Measurements from ENCODE around the gene FFAR2.
"Not testable (repeated sequence)": the region's sequence is repeated elsewhere in the genome, so short reads cannot be mapped to it uniquely, and the experiment has no call there.

The FFAR2 gene

GRCh38 chr19:35455616-35456201 lies 7.7 kb downstream of the FFAR2 start:
- no peak for DNase-seq (ENCODE audit: low spot score)

GRCh38 chr19:35457173-35457572 lies 9.1 kb downstream of the FFAR2 start:
- no peak for DNase-seq (ENCODE audit: low spot score)

- no peak for DNase-seq (ENCODE audit: low spot score)
Observed at GRCh38 chr19:35458192-35458591, 10.1 kb downstream of the FFAR2 start.

- no peak for DNase-seq (ENCODE audit: low spot score)
Observed at GRCh38 chr19:35458731-35459391, 10.8 kb downstream of the FFAR2 start.

- DNase-seq (ENCODE audit: low spot score), result no peak
Observed at GRCh38 chr19:35459414-35460082, 11.5 kb downstream of the FFAR2 start.

GRCh38 chr19:35460608-35461007 lies 12.6 kb downstream of the FFAR2 start:
- no peak for DNase-seq (ENCODE audit: low spot score)

GRCh38 chr19:35461060-35461459 lies 13.0 kb downstream of the FFAR2 start:
- no peak for DNase-seq (ENCODE audit: low spot score)

GRCh38 chr19:35461788-35462187 lies 13.7 kb downstream of the FFAR2 start:
- DNase-seq (ENCODE audit: low spot score), result not testable (repeated sequence)

GRCh38 chr19:35462476-35462953 lies 14.5 kb downstream of the FFAR2 start:
- no peak for DNase-seq (ENCODE audit: low spot score)

- not testable (repeated sequence) for DNase-seq (ENCODE audit: low spot score)
Observed at GRCh38 chr19:35462956-35463355, 14.9 kb downstream of the FFAR2 start.

GRCh38 chr19:35466259-35466658 lies 18.2 kb downstream of the FFAR2 start:
- no peak for DNase-seq (ENCODE audit: low spot score)

GRCh38 chr19:35468637-35469036 lies 20.6 kb downstream of the FFAR2 start:
- no peak for DNase-seq (ENCODE audit: low spot score)

- no peak for DNase-seq (ENCODE audit: low spot score)
Observed at GRCh38 chr19:35470128-35470527, 22.1 kb downstream of the FFAR2 start.

- not testable (repeated sequence) for DNase-seq (ENCODE audit: low spot score)
Observed at GRCh38 chr19:35471075-35471474, 23.0 kb downstream of the FFAR2 start.

GRCh38 chr19:35471946-35472345 lies 23.9 kb downstream of the FFAR2 start:
- DNase-seq (ENCODE audit: low spot score), result no peak

GRCh38 chr19:35474104-35474503 lies 26.0 kb downstream of the FFAR2 start:
- DNase-seq (ENCODE audit: low spot score), result no peak

GRCh38 chr19:35474594-35474993 lies 26.5 kb downstream of the FFAR2 start:
- not testable (repeated sequence) for DNase-seq (ENCODE audit: low spot score)

GRCh38 chr19:35476149-35476548 lies 28.1 kb downstream of the FFAR2 start:
- no peak for DNase-seq (ENCODE audit: low spot score)

GRCh38 chr19:35478794-35479677 lies 31.0 kb downstream of the FFAR2 start:
- no peak for DNase-seq (ENCODE audit: low spot score)

GRCh38 chr19:35483089-35483488 lies 35.0 kb downstream of the FFAR2 start:
- DNase-seq (ENCODE audit: low spot score), result no peak

GRCh38 chr19:35484252-35485036 lies 36.4 kb downstream of the FFAR2 start:
- no peak for DNase-seq (ENCODE audit: low spot score)

Measured in ecto neural progenitor cell (in vitro differentiated cells).